H9 (cell line): ENCODE measurements around the gene PIEZO2. TPM values are rescaled to one million over a fixed set of nuclear protein-coding genes. Genes with fewer than 3 reads are reported as not detected.

ENCODE experiments used
- DNase-seq: peaks from one replicate; pipeline ENCODE4 v3.0.0-alpha.2; 2017
- H2AFZ ChIP-seq: one replicate; pipeline ENCODE4 v1.6.1; 2013; ENCODE audit warnings: mild to moderate bottlenecking, low read length, control low read depth, moderate library complexity
- H2AK5ac ChIP-seq: 2 replicates; pipeline ENCODE4 v1.6.1; 2013; ENCODE audit warnings: low read length, control low read depth, mixed read lengths; ENCODE audit not compliant: insufficient read length
- H2BK120ac ChIP-seq: one replicate; pipeline ENCODE4 v1.6.1; 2013; ENCODE audit warnings: low read depth, mild to moderate bottlenecking, low read length, control low read depth, inconsistent platforms; ENCODE audit not compliant: poor library complexity, severe bottlenecking
- H2BK12ac ChIP-seq: 2 replicates; pipeline ENCODE4 v1.6.1; 2013; ENCODE audit warnings: low read length, control low read depth, mixed read lengths, low read depth; ENCODE audit not compliant: insufficient read length
- H2BK15ac ChIP-seq: 2 replicates; pipeline ENCODE4 v1.6.1; 2013; ENCODE audit warnings: low read depth, low read length, control low read depth
- H2BK20ac ChIP-seq: one replicate; pipeline ENCODE4 v1.6.1; 2013; ENCODE audit warnings: low read depth, mild to moderate bottlenecking, low read length, control low read depth, inconsistent platforms; ENCODE audit not compliant: poor library complexity, severe bottlenecking
- H2BK5ac ChIP-seq: 2 replicates; pipeline ENCODE4 v1.6.1; 2013; ENCODE audit warnings: low read length, control low read depth, mixed read lengths; ENCODE audit not compliant: insufficient read length
- H3K14ac ChIP-seq: 2 replicates; pipeline ENCODE4 v1.6.1; 2013; ENCODE audit warnings: low read length, control low read depth; ENCODE audit not compliant: insufficient read depth
- H3K18ac ChIP-seq: 2 replicates; pipeline ENCODE4 v1.6.1; 2013; ENCODE audit warnings: low read depth, mild to moderate bottlenecking, mixed read lengths, low read length, control low read depth; ENCODE audit not compliant: insufficient read length
- H3K23ac ChIP-seq: 2 replicates; pipeline ENCODE4 v1.6.1; 2013; ENCODE audit warnings: low read length, control low read depth, mixed read lengths, low read depth; ENCODE audit not compliant: insufficient read length
- H3K23me2 ChIP-seq: 2 replicates; pipeline ENCODE4 v1.6.1; 2013; ENCODE audit warnings: low read depth, mild to moderate bottlenecking, mixed read lengths, low read length, control low read depth; ENCODE audit not compliant: insufficient read length, poor library complexity, severe bottlenecking
- H3K27ac ChIP-seq: 2 replicates; pipeline ENCODE4 v1.5.1; 2013; ENCODE audit warnings: low read length, control low read depth, mixed read lengths, low read depth; ENCODE audit not compliant: insufficient read length
- H3K27me3 ChIP-seq: 2 replicates; pipeline ENCODE4 v1.6.1; 2013; ENCODE audit warnings: low read length, control low read depth, inconsistent platforms; ENCODE audit not compliant: insufficient read depth
- H3K4ac ChIP-seq: 2 replicates; pipeline ENCODE4 v1.6.1; 2013; ENCODE audit warnings: low read depth, mild to moderate bottlenecking, control low read depth, inconsistent platforms, low read length, moderate library complexity
- H3K4me1 ChIP-seq: 2 replicates; pipeline ENCODE4 v1.6.1; 2013; ENCODE audit warnings: low read length, control low read depth, inconsistent platforms; ENCODE audit not compliant: insufficient read depth
- H3K4me2 ChIP-seq: 2 replicates; pipeline ENCODE4 v1.6.1; 2013; ENCODE audit warnings: low read length, control low read depth, mixed read lengths; ENCODE audit not compliant: insufficient read length, insufficient read depth
- H3K56ac ChIP-seq: 2 replicates; pipeline ENCODE4 v1.6.1; 2013; ENCODE audit warnings: low read depth, mild to moderate bottlenecking, mixed read lengths, low read length, control low read depth; ENCODE audit not compliant: insufficient read length
- H3K79me1 ChIP-seq: 2 replicates; pipeline ENCODE4 v1.6.1; 2013; ENCODE audit warnings: low read depth, mild to moderate bottlenecking, moderate library complexity, low read length, control low read depth, inconsistent platforms; ENCODE audit not compliant: insufficient read depth, poor library complexity, severe bottlenecking
- H3K79me2 ChIP-seq: 2 replicates; pipeline ENCODE4 v1.6.1; 2013; ENCODE audit warnings: low read length, control low read depth, inconsistent platforms; ENCODE audit not compliant: insufficient read depth
- H3K9ac ChIP-seq: 2 replicates; pipeline ENCODE4 v1.6.1; 2013; ENCODE audit warnings: low read length, control low read depth, mixed read lengths; ENCODE audit not compliant: insufficient read length; ENCODE audit errors: extremely low read depth
- H3K9me3 ChIP-seq: one replicate; pipeline ENCODE4 v1.6.1; 2013; ENCODE audit warnings: low read depth, low read length, inconsistent platforms; ENCODE audit not compliant: control insufficient read depth
- H3T11ph ChIP-seq: one replicate; pipeline ENCODE4 v1.6.1; 2013; ENCODE audit warnings: mild to moderate bottlenecking, low read length, control low read depth, inconsistent platforms
- H4K20me1 ChIP-seq: one replicate; pipeline ENCODE4 v1.6.1; 2013; ENCODE audit not compliant: control insufficient read depth, insufficient read length, insufficient read depth
- H4K5ac ChIP-seq: 2 replicates; pipeline ENCODE4 v1.6.1; 2013; ENCODE audit warnings: low read depth, mild to moderate bottlenecking, mixed read lengths, low read length, control low read depth; ENCODE audit not compliant: insufficient read length
- H4K8ac ChIP-seq: replicated peaks from 2 replicates; pipeline ENCODE4 v1.6.1; 2013; ENCODE audit warnings: low read length, control low read depth, mixed read lengths, low read depth; ENCODE audit not compliant: insufficient read length
- H4K91ac ChIP-seq: 2 replicates; pipeline ENCODE4 v1.6.1; 2013; ENCODE audit warnings: low read depth, mild to moderate bottlenecking, moderate library complexity, mixed read lengths, low read length, control low read depth; ENCODE audit not compliant: insufficient read length
- H3K27ac Mint-ChIP-seq, 3 experiments: 2 replicates in 2 of 3; 3 replicates in 1 of 3; pipeline ENCODE4 v1.8.0; 2020 to 2021; ENCODE audit warnings: mixed read lengths in 3 of 3, mild to moderate bottlenecking in 1 of 3, moderate library complexity in 1 of 3
- H3K27me3 Mint-ChIP-seq: 2 replicates; pipeline ENCODE4 v1.8.0; 2021; ENCODE audit warnings: low read depth, mild to moderate bottlenecking, moderate library complexity, mixed read lengths
- H3K36me3 Mint-ChIP-seq, 3 experiments: 2 replicates in 2 of 3; 3 replicates in 1 of 3; pipeline ENCODE4 v1.8.0; 2020 to 2021; ENCODE audit warnings: low read depth in 3 of 3, mixed read lengths in 3 of 3; ENCODE audit not compliant: insufficient read depth in 1 of 3
- H3K4me1 Mint-ChIP-seq, 2 experiments: 2 replicates each; pipeline ENCODE4 v1.8.0; 2020; ENCODE audit warnings: mixed read lengths in 2 of 2
- H3K4me3 Mint-ChIP-seq, 2 experiments: 2 replicates in 1 of 2; 3 replicates in 1 of 2; pipeline ENCODE4 v1.8.0; 2020 to 2021; ENCODE audit warnings: mild to moderate bottlenecking in 2 of 2, mixed read lengths in 2 of 2, moderate library complexity in 1 of 2
- H3K9me3 Mint-ChIP-seq, 2 experiments: 2 replicates in 1 of 2; 3 replicates in 1 of 2; pipeline ENCODE4 v1.8.0; 2020; ENCODE audit warnings: mild to moderate bottlenecking in 2 of 2, mixed read lengths in 2 of 2, moderate library complexity in 1 of 2
- CTCF ChIP-seq: fragments of 200-600 bp; sonication (generic); conservative IDR thresholded peaks from 3 replicates; pipeline ENCODE4 v1.8.0; 2021; ENCODE audit warnings: antibody characterized with exemption, mild to moderate bottlenecking
- WGBS: extraction: QIAGEN DNeasy Blood & Tissue Kit; methylation state at CpG from one replicate; pipeline ENCODE4 v1.1.7; 2013; ENCODE audit warnings: missing lambda C conversion rate, low lambda C conversion rate, mixed read lengths; ENCODE audit not compliant: insufficient read length; ENCODE audit errors: extremely low coverage; 5-methylcytosine and 5-hydroxymethylcytosine counted together
- total RNA-seq: library from RNA; stranded (reverse); gene quantifications from 2 replicates; pipeline ENCODE4 v1.2.1, GENCODE V29; 2021

Gene PIEZO2
- total RNA-seq, 1 experiment from 2014 or later: 3.9 TPM

DNA sequence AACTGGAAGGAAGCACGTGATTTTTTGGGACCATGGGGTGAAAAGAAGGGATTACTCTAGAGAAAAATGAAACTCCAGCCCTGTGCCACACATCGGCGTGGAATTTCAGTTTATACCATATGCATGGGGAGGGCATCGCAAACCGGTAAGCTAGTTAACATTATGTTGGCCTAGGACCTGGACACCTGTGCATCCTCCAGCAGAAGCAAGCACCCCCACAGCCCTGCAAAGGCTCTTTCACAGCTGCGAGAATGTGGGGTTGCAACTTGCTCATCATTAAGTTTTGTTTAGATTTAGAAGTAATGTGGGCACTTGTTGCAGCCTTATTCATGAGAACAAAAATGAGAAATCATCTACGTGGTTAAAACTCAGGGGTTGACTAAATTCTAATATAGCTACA, 299.2 kb downstream of the PIEZO2 start:
- Histone ChIP-seq H3K9me3 (no peaks in the 10 kb centered on the region), H3K79me1 (no peaks in the 10 kb centered on the region), H2BK12ac (no peak overlapping the region), H3K27me3 (no peaks in the 10 kb centered on the region), H4K5ac (no peak overlapping the region), H4K8ac (no peak overlapping the region), H4K20me1 (no peaks in the 10 kb centered on the region), H2BK20ac (no peak overlapping the region), H3K4ac (no peak overlapping the region), H3K4me2 (no peak overlapping the region), H3K14ac (no peak overlapping the region), H3K23me2 (no peaks in the 10 kb centered on the region), H4K91ac (no peak overlapping the region), H3K4me1 (peaks cover 6% of the 10 kb centered on the region), H2BK5ac (no peak overlapping the region), H3K79me2 (no peaks in the 10 kb centered on the region), H2BK15ac (no peak overlapping the region), H3T11ph (no peak overlapping the region), H2BK120ac (no peak overlapping the region), H3K27ac (no peak overlapping the region), H2AK5ac (no peak overlapping the region), H2AFZ (no peak overlapping the region), H3K18ac (no peak overlapping the region), H3K9ac (no peak overlapping the region), H3K56ac (no peak overlapping the region), H3K23ac (no peak overlapping the region)
- no peak for DNase-seq
- H3K36me3 Mint-ChIP-seq: peaks cover 5 to 10% (median 10%) of the 10 kb centered on the region in 3 experiments
- peaks cover 5 to 8% of the 10 kb centered on the region in 2 experiments for H3K9me3 Mint-ChIP-seq
- peaks cover 33 to 51% of the 10 kb centered on the region in 2 experiments for H3K4me1 Mint-ChIP-seq
- H3K4me3 Mint-ChIP-seq: no peak overlapping the region
- H3K27me3 Mint-ChIP-seq: no peaks in the 10 kb centered on the region
- no peak for TF ChIP-seq CTCF
- no peak overlapping the region for H3K27ac Mint-ChIP-seq
- WGBS: no CpG with 5 or more reads among the region's 7 CpGs
